ENCODE data around the gene PMS2.
"Not testable (repeated sequence)": the region's sequence is repeated elsewhere in the genome, so short reads cannot be mapped to it uniquely, and the experiment has no call there.

PMS2 gene

GRCh38 chr7:6012355-6013104 is 3.7 kb upstream of the PMS2 start:
- peak; percentile 66 for DNase-seq

DNA sequence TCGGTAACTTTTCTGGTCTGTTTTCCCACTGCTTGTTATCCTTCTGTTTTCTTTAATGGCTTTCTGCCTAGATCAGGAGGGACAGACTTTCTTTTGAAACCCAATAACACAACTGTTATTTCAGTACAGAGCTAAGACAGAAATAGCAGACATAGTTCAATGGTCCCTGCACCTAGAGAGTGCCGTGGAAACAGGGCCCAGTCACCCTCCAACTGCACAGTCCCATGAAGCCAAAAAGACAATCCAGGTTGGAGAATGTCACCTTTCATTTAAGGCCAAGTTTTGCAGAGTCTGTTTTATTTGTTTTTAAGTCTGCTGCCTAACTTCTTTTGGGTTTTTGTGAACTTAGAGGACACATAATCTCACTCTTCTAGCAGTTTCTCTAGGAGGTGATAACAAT is 2.7 kb upstream of the PMS2 start:
- no peak for DNase-seq

GRCh38 chr7:6010370-6010769 is 1.5 kb upstream of the PMS2 start:
- DNase-seq: not testable (repeated sequence)

GRCh38 chr7:6007835-6008590 is 836 bp downstream of the PMS2 start:
- DNase-seq: not testable (repeated sequence)

- DNase-seq: no peak
Observed at GRCh38 chr7:6007386-6007785, 1.5 kb downstream of the PMS2 start.

DNA sequence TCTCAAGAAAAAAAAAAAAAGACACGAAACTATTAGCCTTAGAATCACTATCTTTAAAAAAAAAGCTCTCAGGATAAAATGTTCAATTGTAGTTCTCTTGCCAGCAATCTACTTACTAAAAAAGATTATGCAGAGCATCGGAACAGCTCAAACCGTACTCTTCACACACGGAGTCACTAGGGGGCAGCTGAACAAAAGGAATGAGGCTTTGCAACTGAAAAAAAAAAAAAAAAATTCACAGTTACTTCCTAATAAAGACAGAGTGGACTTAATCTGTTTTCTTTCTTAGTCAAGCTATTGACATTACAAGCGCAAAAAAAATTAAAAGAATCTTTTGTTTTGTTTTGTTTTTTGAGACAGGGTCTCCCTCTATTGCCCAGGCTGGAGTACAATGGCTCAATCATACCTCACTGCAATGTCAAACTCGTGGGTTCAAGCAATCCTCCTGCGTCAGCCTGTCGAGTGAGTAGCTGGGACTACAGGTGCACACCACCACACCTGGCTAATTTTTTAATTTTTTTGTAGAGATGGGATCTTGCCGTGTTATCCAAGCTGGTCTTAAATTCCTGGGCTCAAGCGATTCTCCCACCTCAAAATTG is 11.5 kb downstream of the PMS2 start:
- peak; percentile 41 for DNase-seq

DNA sequence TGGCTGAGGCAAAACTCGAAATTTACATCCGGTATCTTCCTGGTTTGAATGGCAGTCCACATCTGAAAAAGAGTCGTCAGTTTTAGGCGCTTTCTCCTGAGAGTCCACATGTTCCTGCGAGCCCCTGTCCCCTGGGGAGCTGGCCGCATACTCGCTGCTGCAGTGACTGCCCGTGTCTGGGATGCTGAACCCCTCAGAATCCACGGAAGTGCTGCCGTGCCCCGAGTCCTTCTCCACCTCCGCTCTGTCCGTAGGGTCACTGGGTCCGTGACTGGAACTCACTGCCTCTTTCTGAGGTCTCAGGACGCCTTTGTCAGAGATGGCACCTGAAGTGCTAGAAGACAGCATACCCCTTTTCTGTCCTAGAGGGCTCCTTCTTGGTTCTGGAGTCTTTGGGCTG is 21.8 kb downstream of the PMS2 start:
- not testable (repeated sequence) for DNase-seq

DNA sequence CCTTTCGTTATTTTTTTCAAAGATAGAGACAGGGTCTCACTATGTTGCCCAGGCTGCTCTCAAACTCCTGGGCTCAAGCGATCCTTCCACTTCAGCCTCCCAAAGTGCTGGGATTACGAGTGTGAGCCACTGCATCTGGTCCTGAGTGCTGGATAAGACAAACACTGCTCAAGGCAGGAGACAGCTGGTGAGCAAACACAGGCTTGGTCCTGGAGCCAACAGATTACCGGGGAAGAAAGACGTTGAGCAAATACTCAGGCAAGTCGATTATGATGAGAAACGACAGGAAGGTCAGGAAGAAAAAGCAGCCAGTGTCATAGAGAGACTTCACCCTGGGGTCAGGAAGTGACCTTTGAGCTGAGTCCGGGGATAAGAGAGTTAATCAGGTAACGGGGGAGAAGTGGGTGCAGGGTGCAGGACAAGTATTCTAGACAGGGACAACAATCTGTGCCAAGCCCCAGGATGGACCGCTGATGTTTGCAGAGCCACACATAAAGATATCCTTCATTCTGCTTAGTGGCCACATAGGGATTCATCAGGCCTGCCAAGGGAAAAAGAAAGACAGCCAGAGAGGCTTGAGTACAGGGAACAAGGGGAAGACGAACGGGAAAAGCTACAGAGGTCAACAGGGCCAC is 29.1 kb downstream of the PMS2 start:
- DNase-seq: not testable (repeated sequence)

GRCh38 chr7:5973580-5973979 is 35.3 kb downstream of the PMS2 start:
- not testable (repeated sequence) for DNase-seq

DNA sequence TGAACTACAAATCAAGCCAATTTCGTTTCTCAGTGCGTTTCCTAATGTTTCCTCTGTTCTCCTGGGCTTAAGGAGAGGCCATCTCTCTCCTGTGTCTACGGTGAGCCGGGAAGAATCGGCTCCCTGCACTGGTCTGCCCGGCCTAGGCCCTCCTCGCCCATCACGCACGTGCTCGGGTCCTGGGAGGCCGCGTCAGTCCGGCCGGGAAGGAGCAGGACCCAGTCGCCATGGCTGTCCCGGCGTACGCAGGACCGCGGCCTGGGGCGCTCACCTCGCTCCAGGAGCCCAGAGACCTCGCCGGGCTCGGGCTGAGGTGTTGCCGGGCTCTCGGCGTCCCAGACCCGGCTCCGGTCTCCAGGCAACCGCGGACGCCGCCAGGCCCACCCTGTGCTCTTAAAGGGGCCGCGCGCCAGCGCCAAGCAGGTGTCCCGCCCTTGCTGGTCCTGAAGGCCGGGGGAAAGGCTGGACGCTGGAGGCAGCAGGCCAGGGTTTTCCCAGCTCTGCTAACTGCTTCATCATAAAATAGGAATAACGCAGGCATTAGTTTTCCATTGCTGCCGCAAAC is 38.4 kb downstream of the PMS2 start, which contains the start of gene RSPH10B:
RSPH10B (minus strand) TSS at position 343 of the 565 bp plus-strand sequence. CDS start 3,573 bp downstream, outside the sequence.
- DNase-seq: not testable (repeated sequence)

DNA sequence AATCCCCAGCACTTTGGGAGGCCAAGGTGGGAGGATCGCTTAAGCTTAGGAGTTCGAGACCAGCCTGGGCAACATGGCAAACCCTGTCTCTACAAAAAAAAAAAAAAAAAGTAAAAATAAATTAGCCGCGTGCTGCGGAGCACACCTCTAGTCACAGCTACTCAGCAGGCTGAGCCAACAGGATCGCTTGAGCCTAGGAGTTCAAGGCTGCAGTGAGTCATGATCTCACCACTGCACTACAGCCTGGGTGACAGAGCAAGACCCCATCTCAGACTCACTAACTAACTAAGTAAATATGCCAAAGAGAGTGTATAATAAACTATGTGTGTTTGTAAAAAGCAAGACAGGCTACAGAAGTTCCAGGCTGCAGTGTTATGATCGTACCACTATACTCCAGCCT is 45.0 kb downstream of the PMS2 start:
- DNase-seq: not testable (repeated sequence)

DNA sequence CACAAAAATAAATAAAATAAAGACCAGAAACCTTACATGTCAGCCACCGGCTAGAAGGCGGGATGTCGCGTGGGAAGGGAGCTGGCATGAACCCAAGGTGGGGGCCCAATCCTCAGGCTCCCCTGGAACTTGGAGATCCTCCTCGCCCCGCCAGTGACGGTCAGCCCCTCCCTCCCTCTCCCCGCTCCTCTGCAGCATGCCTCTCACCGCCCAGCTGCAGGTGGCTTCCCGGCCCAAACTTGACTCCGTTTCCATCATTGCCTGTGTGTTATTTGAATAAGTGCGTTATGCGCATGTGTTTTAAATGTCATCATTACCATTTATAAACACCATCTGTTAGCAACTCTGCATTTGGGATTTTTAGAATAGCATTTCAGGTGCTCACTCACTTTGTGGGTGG is 45.6 kb downstream of the PMS2 start:
- DNase-seq: not testable (repeated sequence)

GRCh38 chr7:5934945-5935450 is 73.9 kb downstream of the PMS2 start:
- not testable (repeated sequence) for DNase-seq

DNA sequence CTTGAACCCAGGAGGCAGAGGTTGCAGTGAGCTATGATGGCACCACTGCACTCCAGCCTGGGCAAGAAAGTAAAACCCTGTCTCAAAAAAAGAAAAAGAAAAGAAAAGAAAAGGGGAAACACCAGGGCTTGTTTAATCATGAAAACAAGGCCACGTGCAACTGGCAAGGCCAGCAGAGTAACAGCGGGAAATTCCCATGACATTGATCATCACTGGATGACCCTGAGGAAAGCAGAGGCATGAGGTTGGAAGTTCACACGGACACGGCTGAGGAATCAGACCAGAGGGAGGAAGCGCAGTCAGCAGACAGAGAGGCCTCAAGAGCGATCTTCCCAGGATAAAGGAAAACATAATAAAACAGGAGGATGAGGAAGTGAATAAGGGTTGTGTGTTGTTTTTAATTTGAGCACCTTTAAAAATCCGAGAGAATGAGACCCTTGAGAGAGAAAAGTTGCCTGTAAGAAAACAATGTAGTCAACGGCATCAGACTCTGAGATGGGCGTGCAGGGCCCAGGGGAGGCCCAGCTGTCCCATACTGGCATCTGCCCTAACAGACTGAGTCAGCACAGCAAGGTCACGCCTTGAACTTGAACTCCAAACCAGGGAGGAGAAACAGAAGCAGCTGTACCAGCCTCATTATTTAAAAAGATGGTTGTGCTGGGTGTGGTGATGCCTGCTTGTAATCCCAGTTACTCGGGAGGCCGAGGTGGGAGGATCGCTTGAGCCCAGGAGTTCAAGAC is 76.8 kb downstream of the PMS2 start:
- not testable (repeated sequence) for DNase-seq

- not testable (repeated sequence) for DNase-seq
Observed at GRCh38 chr7:5931250-5931649, 77.6 kb downstream of the PMS2 start.

DNA sequence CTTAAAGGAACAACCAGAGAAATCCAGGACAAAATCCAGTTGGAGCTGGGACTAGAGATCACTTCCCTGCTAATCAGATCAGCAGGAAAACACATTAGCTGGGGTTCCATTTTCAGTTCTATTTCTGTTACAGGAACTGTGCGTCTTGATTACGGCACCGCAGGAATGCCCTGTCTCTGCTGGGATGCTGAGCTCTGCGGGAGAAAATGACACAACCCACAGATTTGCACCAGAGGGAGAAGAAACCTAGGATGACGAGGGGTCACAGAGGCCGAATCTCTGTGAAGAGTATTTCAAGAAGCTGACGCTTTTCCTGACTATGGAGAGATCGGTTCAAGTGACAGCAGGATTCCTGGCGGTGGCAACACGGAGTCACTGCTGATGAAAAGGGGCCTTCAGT is 78.6 kb downstream of the PMS2 start:
- DNase-seq: not testable (repeated sequence)

DNA sequence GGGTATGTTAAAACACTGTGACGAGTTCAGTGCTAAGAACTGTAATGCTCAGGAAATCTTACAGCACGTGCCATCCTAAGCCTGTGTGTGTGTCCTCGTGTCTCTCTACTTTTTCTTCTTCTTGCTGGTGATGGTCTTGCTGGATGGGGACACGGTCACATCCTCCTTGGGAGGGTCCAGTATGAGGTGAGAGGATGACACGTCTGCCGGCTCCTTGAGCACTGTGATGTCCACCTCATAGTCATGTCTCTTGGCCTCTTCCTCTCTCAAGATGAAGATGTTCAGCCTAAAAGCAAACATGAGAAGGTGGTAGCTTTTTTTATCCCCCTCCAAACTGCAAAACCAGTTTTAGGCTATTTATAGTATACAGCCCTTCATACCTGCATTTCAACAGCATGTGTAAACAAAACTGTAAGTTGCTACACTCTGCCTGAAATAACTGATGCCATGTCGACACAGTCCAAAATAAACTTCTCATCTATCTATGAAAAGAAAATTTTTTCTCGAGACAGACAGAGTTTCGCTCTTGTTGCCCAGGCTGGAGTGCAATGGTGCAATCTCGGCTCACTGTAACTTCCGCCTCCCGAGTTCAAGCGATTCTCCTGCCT is 82.5 kb downstream of the PMS2 start:
- DNase-seq: not testable (repeated sequence)

DNA sequence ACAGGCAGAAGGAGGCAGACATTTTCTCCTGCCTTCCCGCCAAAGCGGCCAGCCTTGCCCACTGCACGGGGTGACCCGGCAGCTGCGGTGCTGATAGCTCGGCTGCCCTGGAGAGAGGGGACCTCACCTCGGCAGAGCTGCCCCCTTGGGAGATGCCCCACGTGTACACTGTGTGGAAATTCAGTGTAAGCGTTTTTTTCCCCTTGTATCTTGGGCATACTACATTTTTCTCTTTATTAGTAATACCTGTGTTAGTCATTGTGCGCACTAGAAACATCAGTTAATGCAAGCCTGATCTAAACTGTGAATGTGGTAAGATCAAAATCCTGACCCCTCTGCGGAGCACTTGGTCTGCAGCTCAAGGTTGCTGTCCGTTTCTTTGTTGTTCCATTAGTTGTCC is 84.2 kb downstream of the PMS2 start:
- DNase-seq: not testable (repeated sequence)

- not testable (repeated sequence) for DNase-seq
Observed at GRCh38 chr7:5924180-5924579, 84.7 kb downstream of the PMS2 start.

All from activated CD4-positive, alpha-beta T cell treated with anti-CD3 and anti-CD28 coated beads, Interleukin-10, Interleukin-2, amounts not matched to agents 100 ng/mL and 50 ng/mL, durations not matched to agents 16 hours and 8 hours (primary cell).